ENCODE data around the gene FOXL1.

Gene FOXL1

GRCh38 chr16:86541560-86541959 lies 36.8 kb upstream of the FOXL1 start:
- TF ChIP-seq CTCF (IDR thresholded peaks at IDR 0.05; ENCODE audit: insufficient read depth, low read length) (no peak), SPI1 (IDR thresholded peaks at IDR 0.05; ENCODE audit: borderline replicate concordance, low read depth) (no peak), REST (IDR thresholded peaks at IDR 0.05; ENCODE audit: insufficient replicate concordance, low read depth) (no peak), POLR2AphosphoS5 (IDR thresholded peaks at IDR 0.05; ENCODE audit: low read depth) (no peak), GABPA (IDR thresholded peaks at IDR 0.05; ENCODE audit: low read depth) (no peak)
- no peak overlapping the region for H3K4me3 ChIP-seq (replicated peaks; ENCODE audit: insufficient read depth, low read length)
- DNase-seq (ENCODE audit: low read depth in 1 of 2, low spot score in 1 of 2), result no peak
- no peak overlapping the region for H3K27ac ChIP-seq (replicated peaks)
- no peaks in the 10 kb centered on the region for H3K27me3 ChIP-seq (ENCODE audit: insufficient read depth, poor library complexity, severe bottlenecking)

GRCh38 chr16:86542756-86543750 lies 35.3 kb upstream of the FOXL1 start:
- Histone ChIP-seq H3K27me3 (ENCODE audit: insufficient read depth, poor library complexity, severe bottlenecking) (no peaks in the 10 kb centered on the region), H3K27ac (replicated peaks) (no peak overlapping the region), H3K4me3 (replicated peaks; ENCODE audit: insufficient read depth, low read length) (no peak overlapping the region)
- TF ChIP-seq SPI1 (IDR thresholded peaks at IDR 0.05; ENCODE audit: borderline replicate concordance, low read depth), result no peak
- no peak for DNase-seq (ENCODE audit: low read depth in 1 of 2, low spot score in 1 of 2)

GRCh38 chr16:86545481-86545880 lies 32.9 kb upstream of the FOXL1 start:
- Histone ChIP-seq H3K27ac (replicated peaks) (no peak overlapping the region), H3K27me3 (ENCODE audit: insufficient read depth, poor library complexity, severe bottlenecking) (no peaks in the 10 kb centered on the region), H3K4me3 (replicated peaks; ENCODE audit: insufficient read depth, low read length) (no peak overlapping the region)
- TF ChIP-seq SPI1 (IDR thresholded peaks at IDR 0.05; ENCODE audit: borderline replicate concordance, low read depth) (no peak), REST (IDR thresholded peaks at IDR 0.05; ENCODE audit: insufficient replicate concordance, low read depth) (no peak), POLR2AphosphoS5 (IDR thresholded peaks at IDR 0.05; ENCODE audit: low read depth) (no peak), GABPA (IDR thresholded peaks at IDR 0.05; ENCODE audit: low read depth) (no peak), CTCF (IDR thresholded peaks at IDR 0.05; ENCODE audit: insufficient read depth, low read length) (no peak)
- no peak for DNase-seq (ENCODE audit: low read depth in 1 of 2, low spot score in 1 of 2)

- DNase-seq (ENCODE audit: low read depth in 1 of 2, low spot score in 1 of 2), result no peak
- Histone ChIP-seq H3K27me3 (ENCODE audit: insufficient read depth, poor library complexity, severe bottlenecking) (no peaks in the 10 kb centered on the region), H3K4me3 (replicated peaks; ENCODE audit: insufficient read depth, low read length) (no peak overlapping the region), H3K27ac (replicated peaks) (no peak overlapping the region)
- no peak for TF ChIP-seq GABPA (IDR thresholded peaks at IDR 0.05; ENCODE audit: low read depth)
- no peak for TF ChIP-seq SPI1 (IDR thresholded peaks at IDR 0.05; ENCODE audit: borderline replicate concordance, low read depth)
- no peak for TF ChIP-seq POLR2AphosphoS5 (IDR thresholded peaks at IDR 0.05; ENCODE audit: low read depth)
- TF ChIP-seq REST (IDR thresholded peaks at IDR 0.05; ENCODE audit: insufficient replicate concordance, low read depth), result no peak
- TF ChIP-seq CTCF (IDR thresholded peaks at IDR 0.05; ENCODE audit: insufficient read depth, low read length), result no peak
Measured at GRCh38 chr16:86545954-86546637, 32.3 kb upstream of the FOXL1 start.
